ENCODE results near the gene MORC2.

DNA sequence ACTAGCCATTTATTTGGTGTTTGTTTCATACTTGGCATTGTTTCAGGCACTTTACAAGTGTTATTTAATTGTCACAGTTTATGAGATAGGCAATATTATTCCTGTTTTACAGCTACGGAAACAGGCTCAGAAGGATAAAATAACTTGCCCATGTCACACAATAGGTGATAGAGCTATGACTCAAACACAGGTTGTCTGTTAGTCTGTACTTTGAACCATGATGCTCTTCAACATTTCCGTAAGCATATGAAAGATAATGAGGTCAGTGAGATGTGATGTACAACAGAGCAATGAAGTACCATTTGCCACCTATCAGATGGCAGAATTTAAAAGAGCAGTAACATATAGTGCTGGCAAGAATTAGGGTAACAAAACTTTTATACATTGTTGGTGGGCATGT is 15.7 kb upstream of the MORC2 start:
- TF ChIP-seq, protein P1, sequence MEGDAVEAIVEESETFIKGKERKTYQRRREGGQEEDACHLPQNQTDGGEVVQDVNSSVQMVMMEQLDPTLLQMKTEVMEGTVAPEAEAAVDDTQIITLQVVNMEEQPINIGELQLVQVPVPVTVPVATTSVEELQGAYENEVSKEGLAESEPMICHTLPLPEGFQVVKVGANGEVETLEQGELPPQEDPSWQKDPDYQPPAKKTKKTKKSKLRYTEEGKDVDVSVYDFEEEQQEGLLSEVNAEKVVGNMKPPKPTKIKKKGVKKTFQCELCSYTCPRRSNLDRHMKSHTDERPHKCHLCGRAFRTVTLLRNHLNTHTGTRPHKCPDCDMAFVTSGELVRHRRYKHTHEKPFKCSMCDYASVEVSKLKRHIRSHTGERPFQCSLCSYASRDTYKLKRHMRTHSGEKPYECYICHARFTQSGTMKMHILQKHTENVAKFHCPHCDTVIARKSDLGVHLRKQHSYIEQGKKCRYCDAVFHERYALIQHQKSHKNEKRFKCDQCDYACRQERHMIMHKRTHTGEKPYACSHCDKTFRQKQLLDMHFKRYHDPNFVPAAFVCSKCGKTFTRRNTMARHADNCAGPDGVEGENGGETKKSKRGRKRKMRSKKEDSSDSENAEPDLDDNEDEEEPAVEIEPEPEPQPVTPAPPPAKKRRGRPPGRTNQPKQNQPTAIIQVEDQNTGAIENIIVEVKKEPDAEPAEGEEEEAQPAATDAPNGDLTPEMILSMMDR (IDR thresholded peaks at IDR 0.05), result no peak
- no peak for TF ChIP-seq POLR2A (IDR thresholded peaks at IDR 0.05)

All from uterus (tissue), 2 donors.